Superior temporal gyrus (tissue), 1 donor: Measurements from ENCODE around the gene MMP2.

Source experiments
- DNase-seq: peaks from one replicate; pipeline ENCODE4 v3.0.0-alpha.2; 2016; ENCODE audit errors: extremely low spot score

The MMP2 gene

DNA sequence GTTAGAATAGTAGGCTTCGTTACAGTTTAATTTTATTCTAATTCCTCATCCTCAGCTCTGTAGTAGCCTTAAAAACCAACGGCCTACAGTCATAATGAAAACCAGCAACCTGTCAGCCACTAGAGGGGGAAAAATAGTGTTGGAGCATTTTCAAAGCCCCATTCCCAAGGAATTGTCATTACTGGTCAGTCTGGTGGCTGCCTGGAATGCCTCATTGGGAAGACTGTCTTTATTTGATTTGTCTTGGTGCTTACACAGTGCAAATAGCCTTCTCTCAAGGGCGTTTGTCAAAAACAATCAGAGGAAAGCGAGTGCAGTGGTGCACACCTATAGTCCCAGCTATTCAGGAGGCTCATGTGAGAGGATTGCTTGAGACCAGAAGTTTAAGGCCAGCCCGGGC, 34.6 kb downstream of the MMP2 start:
- no peak for DNase-seq

GRCh38 chr16:55515111-55515510, 36.1 kb downstream of the MMP2 start:
- DNase-seq = no peak

- no peak for DNase-seq
Observed at GRCh38 chr16:55521792-55522191, 42.8 kb downstream of the MMP2 start.

- DNase-seq = no peak
Observed at GRCh38 chr16:55526441-55526840, 47.4 kb downstream of the MMP2 start.

GRCh38 chr16:55527885-55528284, 48.9 kb downstream of the MMP2 start:
- DNase-seq = no peak

DNA sequence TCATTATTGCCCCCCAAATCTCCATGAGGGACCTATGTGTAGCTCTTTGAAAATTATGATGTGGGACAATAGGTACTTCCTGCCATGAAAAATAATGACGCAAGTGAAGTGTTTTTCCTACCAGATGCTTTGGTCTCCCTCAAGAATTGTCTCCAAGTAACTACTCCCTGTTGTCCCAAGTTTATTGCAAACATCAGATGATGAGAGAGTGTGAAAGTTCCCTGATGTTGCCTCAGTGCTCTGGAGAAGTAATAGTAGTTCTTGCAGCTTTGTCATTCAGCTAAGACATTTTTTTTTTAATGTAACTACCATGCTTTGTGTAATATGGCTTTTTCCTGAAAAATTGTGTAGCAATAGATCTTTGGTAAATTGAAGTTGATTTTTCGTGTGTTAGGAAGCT, 50.0 kb downstream of the MMP2 start:
- DNase-seq = no peak

GRCh38 chr16:55530316-55530856, 51.4 kb downstream of the MMP2 start:
- DNase-seq = no peak

DNA sequence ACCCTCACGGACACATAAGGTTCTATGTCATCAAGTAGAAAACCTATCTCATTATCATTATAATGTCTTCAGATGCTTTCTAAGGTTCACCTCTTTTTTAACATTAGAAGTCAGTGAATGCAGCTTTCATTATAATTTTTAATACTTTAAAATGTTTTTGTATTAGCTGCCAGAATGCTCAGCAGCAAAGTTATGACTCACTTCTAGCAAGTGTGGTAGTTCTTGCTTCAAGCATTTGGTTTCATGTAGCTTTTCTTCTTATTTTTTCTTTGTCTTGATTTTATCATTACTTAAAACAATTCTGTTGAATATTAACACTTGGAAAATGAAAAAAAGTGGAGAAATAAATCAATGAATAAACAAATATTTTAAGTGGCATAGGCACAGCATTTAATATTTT, 53.2 kb downstream of the MMP2 start:
- DNase-seq = no peak

DNA sequence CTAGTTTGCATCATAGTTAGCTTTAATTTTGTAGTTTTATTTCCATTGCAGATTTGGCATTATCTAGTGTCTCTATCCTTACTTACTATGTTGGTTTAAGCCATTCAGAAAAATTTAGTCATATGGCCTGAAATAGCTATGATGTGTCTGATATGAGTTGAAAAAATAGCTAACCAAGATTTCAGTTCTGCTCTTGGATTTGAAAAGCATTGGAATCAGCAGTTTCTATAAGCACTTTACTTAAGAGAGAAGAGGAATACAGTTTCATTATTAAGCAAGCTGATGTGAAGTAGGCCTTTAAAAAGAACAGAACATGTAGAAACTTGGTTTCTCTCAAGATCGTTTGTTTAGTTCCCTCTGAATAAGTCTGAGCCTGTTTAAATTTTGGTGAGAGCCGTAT, 55.8 kb downstream of the MMP2 start:
- peak; percentile 28 for DNase-seq

GRCh38 chr16:55539049-55539448, 60.1 kb downstream of the MMP2 start:
- DNase-seq = peak; percentile 34

GRCh38 chr16:55539488-55539887, 60.5 kb downstream of the MMP2 start:
- no peak for DNase-seq

- DNase-seq = no peak
Observed at GRCh38 chr16:55540221-55540620, 61.2 kb downstream of the MMP2 start.

- no peak for DNase-seq
Observed at GRCh38 chr16:55542459-55543082, 63.6 kb downstream of the MMP2 start.

GRCh38 chr16:55543472-55543871, 64.5 kb downstream of the MMP2 start:
- DNase-seq = peak; percentile 89

DNA sequence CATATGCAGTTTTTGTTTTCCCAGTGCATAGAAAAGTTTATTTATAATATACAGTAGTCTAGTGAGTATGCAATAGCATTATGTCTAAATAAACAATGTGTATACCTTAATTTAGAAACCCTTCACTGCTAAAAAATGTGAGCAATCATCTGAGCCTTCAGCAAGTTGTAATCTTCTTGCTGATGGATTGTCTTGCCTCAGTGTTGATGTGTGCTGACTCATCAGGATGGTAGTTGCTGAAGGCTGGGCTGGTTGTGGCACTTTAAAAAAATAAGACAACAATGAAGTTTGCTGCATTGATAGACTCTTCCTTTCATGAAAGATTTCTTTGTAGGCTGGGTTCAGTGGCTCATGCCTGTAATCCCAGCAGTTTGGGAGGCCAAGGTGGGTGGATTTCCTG, 73.6 kb downstream of the MMP2 start:
- no peak for DNase-seq

DNA sequence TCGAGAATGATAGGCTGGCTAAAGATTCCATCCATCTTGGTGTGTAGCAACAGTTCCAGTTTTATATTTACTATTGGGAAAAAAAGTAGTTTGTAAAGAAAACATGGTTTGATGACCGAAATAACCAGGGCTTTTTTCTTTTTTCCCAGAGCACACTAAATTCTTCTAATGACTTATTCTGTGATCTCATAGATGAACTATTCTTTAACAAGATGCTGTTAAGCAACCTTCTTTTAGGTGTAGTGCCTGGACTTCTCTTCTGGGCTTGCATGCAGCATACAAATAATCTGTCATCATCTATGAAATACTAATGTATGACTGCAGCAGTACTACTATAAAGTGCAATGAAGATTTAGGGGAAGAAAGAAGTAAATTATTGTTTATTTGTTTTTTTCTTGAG, 76.4 kb downstream of the MMP2 start:
- no peak for DNase-seq
